GM18499 (cell line): ENCODE data around the gene PUM1.

Experiments used
- ATAC-seq: cut with Tn5 transposase; IDR thresholded peaks from one replicate; pipeline ENCODE4 v1.9.1; 2021; ENCODE audit warnings: moderate number of reproducible peaks; ENCODE audit not compliant: insufficient read depth, unreplicated experiment

PUM1 gene

DNA sequence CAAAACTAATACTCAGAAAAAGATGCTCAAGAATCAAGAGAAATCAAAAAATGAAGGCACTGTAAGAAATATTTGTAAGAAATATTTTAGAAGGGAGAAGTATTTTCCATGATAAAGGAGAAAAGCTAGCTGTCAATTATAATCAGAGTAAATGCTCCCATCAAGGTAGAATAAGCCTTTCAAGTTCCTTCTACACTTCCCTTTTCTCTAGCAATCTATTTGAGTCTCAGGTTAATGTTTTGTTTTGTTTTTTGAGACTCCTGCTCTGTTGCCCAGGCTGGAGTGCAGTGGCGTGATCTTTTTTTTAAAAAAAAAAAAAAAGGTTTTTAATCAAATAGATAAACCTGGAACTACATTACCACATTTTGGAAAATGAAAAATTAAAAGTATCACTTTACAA is 33.3 kb downstream of the PUM1 start:
- no peak for ATAC-seq

DNA sequence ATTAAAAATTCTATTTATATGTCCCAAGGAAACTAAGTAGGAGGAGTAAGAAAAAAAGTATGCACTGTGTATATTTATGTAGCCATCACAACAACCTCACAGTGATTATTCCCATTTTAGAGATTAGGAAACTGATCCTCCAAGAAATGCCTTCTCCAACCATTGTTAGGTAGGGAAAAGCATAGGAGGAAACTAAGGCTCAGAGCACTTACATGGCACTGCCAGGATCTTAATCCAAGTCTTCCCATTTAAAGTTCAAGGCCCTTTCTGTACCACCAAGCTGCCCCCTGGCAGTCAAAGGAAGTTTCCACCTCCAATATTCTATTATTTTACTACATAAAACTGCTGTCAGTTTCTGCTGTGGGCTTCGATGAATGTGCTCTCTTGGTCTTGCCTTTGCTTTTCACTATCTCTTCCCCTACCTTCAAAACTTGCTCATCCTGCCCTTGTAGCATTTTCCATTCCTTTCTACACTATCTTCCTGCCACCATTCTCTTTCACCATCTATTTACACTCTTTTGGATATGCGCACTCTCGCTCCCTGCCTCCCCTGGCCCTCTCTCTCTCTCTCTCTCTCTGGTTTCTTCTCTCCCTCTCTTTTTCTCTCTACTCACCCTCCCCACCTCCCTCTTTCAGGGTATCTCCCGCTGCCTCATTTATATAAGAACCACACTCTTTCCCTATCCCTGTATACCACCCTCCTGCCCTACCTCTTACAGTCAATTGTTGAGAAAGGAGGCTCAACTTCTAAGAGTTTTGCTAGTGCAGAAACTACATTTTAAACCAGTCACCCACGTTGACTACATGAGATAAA is 34.0 kb downstream of the PUM1 start:
- no peak for ATAC-seq

DNA sequence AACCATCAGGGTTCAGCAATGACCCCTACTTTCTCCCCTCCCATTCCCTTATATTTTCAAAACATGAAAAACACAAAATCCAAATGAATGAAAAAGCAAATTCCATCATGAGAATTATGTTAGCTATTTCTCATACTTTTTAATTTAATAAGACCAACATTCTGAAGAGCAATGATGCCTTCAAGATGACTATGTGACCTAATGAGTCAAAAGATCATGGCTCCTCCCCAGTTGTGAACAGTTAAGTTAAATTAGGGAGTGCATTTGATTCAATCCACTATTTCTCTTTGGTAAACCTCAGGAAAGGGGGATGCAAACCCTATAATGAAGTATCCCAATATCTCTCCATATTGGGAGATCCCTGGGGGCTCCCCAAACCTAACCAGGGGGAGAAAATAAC is 36.5 kb downstream of the PUM1 start:
- ATAC-seq = no peak

DNA sequence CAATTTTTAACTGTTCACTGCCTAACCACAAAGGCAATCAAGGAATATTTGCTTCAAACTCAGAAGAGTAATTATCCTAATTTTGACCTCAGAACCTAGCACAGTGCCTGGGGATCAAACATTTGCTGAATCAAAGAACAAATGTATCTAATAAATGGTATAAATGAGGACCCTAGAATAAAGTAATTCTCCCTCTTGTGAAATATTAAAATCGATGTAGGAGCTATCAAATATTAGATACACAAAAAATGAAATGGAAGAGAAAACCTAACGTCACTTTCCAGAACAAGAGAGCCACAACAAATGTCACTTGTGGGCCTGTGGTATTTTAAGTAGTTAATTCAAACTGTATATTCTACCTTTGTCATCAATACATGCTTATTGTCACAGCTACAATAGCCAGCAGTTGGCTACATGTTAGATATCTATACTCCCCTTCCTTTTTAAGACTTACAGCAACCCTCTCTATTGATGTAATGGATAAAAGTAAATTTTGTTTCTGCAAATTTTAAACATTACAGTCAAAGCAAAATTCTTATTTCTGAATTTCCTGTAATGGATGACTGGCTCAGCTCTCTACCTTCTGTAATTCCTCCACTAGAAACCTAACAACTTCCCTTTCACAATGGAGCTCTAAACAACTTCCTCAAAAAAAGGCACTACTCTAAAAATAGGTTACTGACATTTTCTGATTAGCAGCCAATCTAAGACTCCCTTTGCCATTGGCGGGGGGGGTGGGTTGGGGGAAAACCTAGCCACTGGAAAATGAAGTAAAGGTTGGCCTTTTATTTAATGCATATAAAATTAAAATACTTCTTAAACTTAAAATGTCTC is 37.6 kb downstream of the PUM1 start:
- ATAC-seq = no peak

DNA sequence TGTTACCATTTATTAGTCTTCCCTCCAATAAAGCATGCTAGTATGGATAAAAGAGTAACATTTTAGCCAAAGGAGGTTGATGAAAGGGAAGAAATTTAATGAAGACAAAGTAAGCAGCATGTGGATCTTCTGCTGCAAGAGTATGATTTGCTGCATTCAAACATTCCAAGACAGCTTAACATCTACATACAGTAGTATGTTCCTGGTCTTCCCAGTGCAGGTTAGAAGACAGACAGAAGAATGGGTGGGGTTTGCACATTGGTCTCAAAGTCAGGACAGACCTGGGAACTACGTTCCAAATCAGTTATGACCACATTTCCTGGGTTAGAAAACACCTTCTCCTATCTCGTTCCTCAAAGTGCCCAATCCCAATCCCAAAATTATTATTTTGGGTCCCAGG is 43.3 kb downstream of the PUM1 start:
- no peak for ATAC-seq

DNA sequence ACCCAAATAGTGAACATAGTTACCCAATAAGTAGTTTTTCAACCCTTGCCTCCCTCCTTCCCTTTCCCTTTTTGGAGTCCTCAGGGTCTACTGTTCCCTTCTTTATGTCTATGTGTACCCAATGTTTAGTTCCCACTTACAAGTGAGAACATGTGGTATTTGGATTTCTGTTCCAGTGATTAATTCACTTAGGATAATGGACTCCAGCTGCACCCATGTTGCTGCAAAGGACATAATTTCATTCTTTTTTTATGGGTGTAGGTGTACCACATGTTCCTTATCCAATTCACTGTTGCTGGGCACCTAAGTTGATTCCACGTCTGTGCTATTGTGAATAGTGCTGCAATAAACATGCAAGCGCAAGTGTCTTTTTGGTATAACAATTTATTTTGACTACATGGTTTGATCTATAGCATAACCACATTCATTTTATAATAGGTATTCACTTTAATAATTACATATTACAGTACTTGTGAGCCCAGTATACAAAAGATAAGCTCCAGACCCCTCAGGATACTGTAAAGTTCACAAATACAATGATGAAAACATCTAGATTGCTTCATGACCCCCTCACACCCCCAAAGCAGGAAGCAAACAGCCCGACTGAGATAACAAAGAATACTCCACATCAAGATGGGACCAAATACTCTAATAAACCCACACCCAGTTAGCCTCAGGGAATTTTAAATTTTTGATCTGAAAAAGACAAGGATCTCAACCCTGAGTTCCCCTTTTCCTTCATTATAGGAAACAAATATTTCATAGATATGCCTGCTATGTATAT is 45.3 kb downstream of the PUM1 start:
- ATAC-seq = no peak

DNA sequence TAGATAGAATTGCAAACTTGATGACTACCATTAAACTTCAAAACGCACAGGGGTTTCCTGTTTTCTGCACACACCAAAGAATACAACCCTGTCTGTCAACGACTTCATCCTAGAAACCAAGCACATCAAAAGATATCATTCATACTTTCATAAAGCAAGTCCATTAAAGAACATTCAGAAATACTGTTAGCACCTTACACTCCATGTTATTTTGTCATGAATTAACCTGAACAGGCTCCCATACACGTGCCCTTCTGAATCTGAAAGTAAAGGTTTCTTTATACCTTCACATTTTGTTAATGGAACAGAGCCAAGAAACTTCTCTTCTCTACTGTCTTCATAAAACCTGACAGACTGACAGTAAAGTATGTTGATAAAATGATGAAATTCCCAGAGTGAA is 46.1 kb downstream of the PUM1 start:
- no peak for ATAC-seq

DNA sequence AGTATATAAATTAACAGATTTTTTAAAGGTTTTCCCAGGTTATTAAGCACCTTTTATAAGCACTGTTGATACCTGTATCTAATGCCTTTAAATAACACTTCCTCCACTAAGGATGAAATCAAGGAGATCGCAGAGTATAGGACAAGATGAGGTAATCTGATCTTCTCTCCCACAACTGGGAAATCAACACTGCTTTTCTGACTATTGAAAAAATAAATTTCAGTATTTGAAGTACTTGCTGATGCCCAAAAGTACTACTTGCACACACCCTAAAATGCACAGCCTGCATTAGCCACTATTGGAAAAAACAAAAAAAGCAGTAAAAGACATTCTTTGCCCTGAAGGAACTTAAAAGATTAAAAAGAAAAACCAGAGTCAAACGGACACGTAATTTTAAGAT is 48.6 kb downstream of the PUM1 start:
- no peak for ATAC-seq

DNA sequence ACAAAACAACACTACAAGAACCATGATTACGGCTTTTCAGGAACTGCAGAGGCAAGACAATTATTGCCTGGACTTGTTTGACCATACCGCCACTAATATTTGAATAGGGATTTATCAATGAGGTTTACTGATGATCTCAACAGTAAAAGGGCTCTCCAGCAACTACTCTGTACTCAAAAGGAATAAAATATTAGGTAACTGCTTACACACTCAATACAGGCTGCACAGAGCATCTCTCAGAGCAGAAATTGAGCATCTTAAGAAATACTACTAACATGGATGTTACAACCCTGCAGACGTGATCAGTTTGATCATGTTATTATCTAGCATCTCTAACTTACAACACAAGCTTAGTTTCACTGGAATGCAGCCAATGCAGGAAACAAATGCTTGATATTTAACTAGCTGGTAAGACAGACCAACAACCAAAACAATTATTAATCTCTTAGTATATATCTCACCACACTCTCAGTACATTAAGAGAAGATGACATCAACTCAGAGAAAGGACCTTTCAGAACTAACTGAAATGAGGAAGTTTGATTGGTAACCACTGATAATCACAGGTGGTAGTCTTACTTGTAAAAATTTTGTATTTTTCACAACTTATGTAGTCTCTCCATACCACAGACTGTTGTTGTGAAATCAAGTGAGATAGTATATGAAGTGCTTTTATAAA is 52.2 kb downstream of the PUM1 start:
- peak; percentile 42 for ATAC-seq

DNA sequence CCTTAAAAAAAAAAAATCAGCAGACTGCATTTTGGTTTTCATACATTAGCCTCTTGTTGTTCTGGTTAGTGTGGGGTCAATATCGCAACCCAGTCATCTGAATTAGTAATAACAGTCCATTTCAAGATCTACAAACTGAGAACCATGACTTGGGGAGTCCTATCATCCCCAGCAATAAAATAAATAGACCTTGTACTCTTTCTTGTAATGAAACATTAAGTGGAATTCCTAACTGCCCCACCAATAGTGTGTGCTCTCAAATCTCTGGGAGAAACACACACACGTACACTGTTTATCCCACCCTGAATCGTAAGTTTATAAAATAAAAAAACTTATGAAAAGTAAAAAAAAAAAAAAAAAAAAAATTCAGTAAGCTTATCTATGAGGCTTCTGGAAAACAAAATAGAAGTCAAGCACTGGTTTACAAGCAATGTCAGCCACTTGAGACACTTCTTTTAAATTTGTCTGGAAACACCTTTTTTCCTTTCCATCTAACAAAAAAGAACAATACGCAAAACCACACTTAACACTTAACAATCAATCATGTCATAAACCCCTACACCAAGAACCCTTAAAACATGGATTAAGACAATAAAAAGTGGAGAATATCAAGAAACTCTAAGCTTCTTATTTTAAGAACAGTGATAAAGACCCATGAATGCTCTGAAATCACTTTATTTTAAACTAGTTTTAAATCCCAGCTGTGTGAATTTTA is 53.1 kb downstream of the PUM1 start:
- ATAC-seq = no peak

DNA sequence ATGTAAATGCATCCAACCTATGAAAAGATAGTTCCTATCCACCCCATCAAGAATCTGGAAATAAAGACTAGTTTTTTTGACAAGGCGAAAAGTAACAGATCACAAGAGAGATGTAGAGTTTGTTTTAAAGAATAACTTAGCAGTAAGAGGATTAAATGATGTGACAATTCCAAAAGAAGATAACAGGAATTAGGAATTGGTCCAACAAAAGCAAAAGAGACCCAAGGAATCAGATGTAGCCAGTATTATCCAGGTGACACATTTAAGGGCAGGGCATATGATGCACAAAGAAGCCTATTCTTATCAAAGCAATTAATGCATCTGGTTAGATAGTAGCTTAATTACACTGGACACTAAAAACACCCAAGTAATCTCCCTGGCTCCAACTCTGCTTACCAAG is 53.8 kb downstream of the PUM1 start:
- ATAC-seq = no peak

DNA sequence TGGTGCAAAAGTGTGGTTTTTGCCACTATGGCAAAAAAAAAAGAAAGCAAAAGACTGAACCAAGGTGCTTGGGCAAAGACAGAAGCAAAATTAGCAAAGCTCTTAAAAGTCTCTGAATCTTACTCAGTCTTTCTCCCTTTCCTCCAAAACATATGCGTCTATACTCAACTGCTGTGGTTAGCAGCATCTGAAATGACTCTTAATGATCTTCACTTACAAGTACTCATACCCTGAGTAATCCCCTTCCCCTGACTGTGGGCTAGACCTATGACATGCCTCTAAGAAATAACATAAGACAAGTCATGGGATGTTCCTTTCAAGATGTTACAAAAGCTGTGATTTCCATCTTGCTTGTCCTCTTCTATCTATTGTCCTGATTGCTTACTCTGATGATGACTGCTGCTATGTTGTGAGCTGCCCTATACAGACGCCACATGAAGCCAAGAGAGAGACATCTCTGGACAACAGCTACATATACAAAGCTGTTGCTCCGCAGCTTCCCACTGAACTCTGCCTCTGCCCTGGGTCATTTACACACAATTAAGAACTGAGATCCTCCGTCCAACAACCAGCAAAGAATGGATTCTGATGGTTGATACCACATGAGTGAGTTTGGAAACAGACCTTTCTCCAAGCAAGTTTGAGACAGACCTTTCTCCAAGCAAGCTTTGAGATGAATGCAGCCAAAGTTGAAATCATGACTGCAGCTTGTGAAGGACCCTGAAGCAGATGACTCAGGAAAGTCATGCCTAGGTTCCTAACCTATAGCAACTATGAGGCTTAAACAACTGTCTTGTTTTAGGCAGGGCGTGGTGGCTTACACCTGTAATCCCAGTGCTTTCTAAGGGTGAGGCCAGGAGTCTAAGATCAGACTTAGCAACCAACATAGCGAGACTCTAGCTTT is 55.2 kb downstream of the PUM1 start:
- peak; percentile 70 for ATAC-seq

DNA sequence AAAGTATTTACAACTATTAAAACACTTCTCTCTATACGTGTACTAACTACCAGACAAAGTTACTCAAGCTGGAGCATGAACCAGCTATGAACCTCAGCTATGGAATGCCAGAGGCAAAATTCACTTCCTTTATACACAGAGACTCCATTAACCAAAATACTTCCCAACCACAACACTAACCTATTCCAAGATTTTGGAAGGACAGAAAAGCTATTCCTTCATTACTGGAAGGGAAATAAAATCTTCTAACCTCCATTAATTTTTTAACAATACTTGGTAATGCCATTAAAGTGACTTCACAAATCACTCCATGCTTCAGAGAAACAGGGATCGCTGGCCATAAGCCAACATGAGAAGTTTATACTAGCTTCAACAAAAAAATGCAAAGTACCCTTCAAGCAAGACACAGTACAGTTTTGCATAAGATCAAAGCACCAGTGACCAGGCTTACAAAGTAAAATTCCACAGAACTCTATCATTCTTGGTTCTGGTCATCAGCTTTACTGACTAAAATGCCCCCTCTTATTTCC is 58.0 kb downstream of the PUM1 start:
- ATAC-seq = no peak

DNA sequence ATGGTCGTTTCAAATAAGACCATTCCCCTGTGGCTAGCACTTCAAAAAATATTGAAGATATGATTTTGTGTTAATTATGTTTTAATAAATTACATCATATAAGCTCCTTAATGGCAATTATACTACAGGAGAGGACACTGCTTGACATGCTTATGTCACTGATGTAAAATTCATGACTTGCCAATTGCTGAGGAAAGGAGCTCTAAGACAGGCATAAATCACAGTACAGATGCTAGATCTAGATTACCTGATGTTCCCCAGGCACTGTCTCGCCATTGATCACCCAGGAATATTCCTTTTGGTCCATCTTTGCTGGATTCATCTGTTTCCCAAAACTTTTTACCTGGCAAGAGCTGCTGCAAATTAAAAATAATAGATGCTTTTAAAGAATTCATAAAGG is 58.8 kb downstream of the PUM1 start:
- no peak for ATAC-seq

DNA sequence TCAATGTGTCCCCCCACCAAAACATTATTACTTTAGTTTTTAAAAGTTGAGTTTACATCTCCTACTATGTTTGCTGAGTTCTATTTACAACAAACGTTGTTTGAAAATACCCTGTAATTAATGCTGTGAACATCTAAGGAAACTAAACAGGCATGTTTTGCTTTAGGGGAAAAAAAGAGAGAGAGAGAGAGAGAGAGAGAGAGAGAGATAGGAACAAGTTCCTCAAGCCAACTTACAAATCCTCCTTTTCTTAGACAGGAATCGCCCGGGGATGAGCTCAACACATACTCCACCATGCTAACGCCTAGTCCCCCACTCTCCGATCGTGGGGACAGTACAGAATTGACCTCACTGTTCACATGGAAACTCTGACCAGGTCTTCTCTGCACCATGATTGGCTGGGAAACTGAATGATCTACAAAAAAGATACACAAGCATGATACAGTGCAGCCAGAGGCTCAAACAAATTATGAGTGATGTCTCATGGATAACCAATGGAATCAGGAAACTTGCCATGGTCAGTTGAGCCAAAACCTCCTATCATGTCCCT is 59.8 kb downstream of the PUM1 start:
- ATAC-seq = no peak

DNA sequence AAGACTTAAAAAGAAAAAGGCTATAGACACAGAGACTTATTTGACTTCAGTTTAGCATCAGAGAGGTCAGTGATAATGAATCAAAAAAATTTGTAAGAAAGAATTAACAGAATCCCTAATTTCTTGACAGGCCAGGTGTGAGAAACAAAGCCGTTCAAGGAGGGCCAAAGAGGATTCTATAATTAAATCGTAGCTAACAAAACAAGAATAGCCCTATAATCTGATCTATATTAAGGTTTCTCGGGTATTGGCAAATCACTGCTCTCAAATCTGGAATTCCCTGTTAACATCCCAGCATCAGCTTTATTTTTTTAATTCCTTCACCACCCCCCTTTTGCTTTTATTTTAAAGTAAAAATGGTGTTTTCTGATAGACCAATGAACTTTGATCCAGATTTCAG is 60.3 kb downstream of the PUM1 start:
- no peak for ATAC-seq

DNA sequence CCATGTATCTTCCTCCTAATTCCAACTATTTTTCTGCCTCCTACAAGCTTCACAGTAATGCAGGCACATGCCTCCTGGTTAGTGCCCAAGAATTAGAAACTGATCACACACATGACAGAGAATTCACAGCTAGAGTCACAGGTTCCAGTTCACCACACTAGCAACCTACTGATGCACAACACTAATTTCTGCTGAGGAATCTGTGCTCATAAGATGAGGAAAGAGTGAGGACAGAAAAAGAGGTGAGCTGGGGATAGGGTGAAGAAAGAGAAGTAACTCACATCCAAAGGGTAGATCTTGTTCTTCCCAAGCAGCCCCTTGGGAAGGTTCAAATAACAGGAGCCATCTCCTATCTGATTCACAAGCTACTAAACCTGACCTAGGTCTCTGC is 61.3 kb downstream of the PUM1 start:
- no peak for ATAC-seq

DNA sequence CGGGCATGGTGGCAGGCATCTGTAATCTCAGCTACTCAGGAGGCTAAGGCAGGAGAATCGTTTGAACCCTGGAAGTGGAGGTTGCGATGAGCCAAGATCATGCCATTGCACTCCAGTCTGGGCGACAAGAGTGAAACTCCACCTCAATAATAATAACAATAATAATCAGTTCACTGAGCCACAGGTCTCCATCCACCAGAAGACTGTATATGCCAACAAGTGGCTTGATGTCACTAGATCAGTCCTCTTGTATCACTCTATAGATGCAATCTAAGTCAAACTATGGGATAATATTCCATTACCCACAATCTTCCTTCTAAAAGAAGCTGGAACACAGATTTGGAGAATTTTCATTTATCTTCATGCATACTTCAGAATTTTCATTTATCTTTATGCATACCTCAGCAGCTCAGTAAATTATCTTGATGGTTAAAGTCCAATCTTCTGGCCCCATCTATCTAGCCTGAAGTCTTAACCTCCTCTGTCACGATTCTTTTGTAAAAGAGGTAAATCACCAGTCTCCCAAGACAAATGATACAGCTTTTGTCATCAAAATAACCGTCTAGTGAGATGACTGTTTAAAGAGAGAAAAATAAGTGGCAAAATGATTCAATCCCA is 61.8 kb downstream of the PUM1 start:
- ATAC-seq = no peak
